GM19395 (cell line): Measurements from ENCODE around the gene UAP1L1.
A peak's percentile ranks its signal among the peaks of the same experiment; 100 is the strongest.
"Not testable (repeated sequence)": the region's sequence is repeated elsewhere in the genome, so short reads cannot be mapped to it uniquely, and the experiment has no call there.

ENCODE experiments used
- ATAC-seq: cut with Tn5 transposase; IDR thresholded peaks from one replicate; pipeline ENCODE4 v1.9.1; 2021; ENCODE audit warnings: mild to moderate bottlenecking, moderate library complexity; ENCODE audit not compliant: unreplicated experiment

UAP1L1 gene, protein sequence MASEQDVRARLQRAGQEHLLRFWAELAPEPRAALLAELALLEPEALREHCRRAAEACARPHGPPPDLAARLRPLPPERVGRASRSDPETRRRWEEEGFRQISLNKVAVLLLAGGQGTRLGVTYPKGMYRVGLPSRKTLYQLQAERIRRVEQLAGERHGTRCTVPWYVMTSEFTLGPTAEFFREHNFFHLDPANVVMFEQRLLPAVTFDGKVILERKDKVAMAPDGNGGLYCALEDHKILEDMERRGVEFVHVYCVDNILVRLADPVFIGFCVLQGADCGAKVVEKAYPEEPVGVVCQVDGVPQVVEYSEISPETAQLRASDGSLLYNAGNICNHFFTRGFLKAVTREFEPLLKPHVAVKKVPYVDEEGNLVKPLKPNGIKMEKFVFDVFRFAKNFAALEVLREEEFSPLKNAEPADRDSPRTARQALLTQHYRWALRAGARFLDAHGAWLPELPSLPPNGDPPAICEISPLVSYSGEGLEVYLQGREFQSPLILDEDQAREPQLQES

GRCh38 chr9:137077010-137077747 lies at the start of gene UAP1L1:
Gene UAP1L1, plus strand, starts transcription at chr9:137077517. Its CDS starts 16 bp downstream, at chr9:137077533.
- ATAC-seq, result no peak

DNA sequence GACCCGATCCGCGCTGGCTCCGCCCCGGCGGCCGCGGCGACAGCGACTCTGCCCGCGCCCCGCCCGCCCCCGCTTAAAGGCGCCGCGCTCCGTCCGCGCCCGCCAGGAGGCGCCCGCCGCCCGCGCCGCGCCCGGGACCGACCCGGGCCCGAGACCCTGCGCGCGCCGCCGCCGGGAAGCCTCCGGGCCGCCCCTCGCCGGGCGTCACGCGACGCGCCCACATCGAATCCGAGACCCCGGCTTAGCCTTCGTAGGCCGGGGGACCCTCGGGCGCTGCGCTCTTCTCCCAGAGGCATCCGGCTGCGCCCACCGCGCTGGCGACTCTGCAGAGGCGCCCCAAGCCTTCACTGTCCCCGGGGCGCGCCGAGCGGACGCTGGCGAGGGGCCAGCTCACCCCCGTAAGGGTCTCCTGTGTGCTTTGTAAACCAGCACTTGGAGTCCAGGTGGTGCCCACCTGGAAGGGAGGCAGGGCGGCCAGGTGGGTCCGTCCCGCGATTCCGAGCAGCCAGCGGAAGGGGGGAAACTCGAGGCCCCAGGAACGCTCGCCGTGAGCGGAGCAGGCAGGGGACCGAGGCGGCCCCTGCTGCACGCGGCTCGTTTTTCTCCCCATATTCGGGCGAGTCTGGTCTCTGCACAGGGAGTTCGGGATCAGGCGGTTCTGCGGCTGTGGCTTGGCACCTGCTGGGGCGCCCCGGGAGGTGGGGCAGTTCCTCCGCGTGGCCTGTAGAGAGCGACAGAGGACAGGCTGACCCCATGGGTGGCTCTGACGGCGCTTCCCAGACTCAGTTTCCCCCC lies 48.9 kb upstream of the UAP1L1 start:
- ATAC-seq, result no peak

DNA sequence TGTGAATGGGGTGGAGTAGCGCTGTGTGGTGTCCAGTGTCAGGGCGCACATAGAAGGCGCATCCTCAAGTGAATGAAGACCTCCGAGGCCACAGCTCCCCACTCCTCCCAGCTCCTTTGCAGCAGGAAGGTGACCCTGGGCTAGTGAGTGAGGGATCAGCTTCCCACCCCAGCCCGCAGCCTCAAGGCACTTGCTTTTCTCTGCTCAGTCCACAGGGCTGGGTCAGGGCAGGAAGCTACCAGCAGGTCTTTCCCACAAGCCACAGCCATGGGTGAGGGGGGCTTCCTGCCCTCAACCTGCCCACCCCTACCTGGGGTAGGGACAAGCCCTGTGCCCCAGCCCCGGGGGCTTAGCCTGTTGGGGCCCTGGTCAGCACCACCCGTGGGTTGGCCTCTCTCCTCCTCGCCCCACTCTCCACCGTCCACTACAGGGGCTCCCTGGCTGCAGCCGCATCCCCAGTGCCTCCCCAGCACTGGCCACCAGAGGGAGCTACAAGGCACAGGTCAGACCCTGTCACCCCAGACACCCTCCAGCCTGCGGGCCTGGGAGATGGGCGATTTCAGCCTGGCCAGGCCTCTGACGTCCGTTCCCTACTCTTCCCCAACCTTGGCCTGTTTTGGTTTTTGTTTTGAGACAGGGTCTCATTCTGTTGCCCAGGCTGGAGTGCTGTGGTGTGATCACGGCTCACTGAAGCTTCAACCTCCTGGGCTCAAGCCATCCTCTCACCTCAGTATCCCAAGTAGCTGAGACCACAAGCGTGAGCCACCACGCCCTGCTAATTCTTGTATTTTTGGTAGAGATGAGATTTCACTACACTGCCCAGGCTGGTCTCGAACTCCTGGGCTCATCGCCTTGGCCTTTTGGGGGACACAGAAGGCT lies 48.0 kb upstream of the UAP1L1 start:
- peak; percentile 53 for ATAC-seq

DNA sequence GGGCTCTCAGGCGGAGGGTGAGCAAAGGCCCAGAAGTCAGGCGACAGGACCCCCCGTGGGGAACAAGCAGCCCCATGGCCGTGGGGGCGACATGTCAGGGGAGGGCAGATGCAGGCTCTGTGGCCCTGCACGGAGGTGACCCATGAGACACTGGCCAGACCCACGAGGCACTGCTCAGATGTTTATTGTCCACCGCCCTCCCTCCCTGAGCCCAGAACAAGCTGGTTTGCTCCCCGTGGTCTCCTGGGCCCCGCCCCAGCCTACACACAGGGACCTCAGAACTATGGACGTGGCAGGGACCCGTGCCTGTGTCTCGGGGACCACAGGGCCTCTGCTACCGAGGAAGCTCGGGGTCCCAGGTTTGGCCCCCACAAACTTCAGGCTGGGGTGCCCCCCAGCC lies 47.3 kb upstream of the UAP1L1 start:
- no peak for ATAC-seq

DNA sequence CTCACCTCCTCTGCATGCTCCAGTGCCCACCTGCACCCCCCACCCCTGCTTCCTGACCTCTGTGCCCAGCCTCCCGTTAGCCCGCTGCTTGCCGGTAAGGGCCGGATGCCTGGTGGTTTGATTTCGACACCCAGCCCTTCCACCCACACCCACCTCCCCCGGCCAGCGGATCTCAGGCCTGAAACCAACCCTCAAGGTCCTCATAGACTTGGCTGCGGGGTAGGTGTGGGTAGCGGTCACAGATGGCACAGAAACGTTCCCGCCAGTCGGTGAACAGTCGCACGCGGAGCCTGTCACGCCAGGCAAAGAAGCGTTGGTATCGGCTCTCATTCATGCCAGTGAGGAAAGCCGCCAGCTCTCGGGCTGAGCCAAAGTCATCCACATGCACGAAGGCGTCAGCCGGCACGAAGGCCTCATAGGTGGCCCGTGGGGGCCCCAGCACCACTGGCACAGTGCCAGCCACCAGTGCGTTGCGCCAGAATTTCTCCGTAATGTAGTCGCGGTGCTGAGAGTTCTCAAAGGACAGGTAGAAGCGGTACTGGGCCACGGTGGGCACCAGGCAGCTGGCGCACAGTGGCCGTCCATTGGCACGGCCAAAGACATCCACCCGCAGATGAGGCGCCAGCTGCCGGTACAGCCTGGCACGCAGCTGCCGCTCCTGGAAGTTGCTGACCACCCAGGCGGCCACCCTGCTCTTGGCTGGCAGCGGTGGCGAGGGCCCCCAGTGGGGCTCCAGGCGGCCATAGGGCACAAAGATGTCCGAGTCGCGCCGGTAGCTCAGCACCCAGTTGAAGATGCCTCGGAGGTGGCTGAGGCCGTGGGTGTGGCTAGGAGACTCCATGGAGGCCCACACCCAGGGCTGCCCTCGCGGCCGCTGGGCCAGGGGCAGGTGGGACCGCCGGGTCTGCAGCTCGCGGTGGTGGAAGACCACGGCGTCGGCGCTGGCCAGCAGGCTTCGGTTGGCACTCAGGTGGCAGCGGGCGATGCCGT lies 46.5 kb upstream of the UAP1L1 start:
- no peak for ATAC-seq

DNA sequence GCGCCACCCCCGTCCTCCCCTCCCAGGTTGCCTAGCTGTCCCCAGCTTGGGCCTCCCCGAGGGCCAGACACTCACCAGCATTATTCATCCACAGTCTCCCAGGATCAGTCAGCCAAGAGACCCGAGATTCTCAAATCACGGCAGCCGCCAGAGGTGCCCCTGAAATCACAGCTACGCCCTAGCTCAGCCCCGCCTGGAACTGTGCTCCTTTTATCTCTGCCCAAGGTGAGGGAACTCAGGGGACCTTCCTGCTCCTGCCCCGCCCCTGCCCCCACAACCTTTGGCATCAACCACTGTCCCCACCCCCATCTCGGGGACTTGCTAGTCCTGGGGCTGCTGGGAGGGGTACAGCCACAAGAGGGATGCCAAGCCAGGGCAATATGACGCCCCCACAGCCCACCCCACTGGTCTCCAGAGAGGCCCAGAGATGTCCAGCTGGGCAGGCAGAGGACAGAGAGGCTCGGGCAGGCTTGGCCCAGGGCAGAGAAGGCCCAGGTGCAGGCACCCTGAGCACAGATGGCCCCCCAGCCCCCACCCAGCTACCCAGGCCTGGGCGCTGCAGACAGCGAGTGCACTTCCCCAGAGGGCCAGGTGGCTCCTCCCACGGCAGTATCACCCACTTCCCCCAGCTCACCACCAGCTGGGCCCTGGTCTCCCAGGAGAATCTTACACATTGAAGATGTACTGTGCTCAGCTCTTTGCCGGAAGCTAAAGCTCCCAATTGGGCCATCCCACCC lies 45.2 kb upstream of the UAP1L1 start, which contains the start of gene FUT7:
FUT7 (minus strand) TSS at position 185 of the 737 bp plus-strand sequence; CDS start at position 88, 97 bp downstream.
- ATAC-seq, result no peak

DNA sequence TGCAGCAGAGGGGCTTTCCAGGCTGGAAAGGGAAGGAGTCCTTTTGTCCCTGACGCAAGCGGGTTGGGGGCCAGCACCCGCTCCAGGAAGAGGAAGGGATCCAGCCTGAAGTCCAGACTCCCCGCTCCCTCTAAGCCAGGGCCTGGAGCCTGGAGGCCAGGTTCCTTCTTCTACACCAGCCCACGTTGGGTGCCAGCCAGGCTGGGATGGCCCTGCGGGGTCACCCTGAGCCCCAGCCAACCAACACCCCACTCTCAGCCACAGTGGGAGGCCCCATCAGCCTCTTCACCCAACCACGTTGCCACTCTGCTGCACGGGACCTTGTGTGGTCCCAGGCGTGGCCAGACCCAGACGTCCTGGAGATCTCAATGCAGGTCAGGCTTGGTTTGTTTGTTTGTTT lies 44.5 kb upstream of the UAP1L1 start:
- no peak for ATAC-seq

DNA sequence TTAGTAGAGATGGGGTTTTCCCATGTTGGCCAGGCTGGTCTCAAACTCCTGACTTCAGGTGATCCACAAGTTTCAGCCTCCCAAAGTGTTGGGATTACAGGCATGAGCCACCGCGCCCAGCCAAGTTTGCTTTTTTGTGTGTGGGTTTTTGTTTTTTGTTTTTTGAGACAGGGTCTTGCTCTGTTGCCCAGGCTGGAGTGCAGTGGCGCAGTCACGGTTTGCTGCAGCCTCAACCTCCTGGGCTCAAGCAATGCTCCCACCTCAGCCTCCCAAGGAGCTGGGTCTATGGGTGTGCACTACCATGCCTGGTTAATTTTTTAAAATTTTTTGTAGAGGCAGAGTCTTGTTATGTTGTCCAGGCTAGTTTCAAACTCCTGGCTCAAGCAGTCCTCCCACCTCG lies 43.8 kb upstream of the UAP1L1 start:
- not testable (repeated sequence) for ATAC-seq

DNA sequence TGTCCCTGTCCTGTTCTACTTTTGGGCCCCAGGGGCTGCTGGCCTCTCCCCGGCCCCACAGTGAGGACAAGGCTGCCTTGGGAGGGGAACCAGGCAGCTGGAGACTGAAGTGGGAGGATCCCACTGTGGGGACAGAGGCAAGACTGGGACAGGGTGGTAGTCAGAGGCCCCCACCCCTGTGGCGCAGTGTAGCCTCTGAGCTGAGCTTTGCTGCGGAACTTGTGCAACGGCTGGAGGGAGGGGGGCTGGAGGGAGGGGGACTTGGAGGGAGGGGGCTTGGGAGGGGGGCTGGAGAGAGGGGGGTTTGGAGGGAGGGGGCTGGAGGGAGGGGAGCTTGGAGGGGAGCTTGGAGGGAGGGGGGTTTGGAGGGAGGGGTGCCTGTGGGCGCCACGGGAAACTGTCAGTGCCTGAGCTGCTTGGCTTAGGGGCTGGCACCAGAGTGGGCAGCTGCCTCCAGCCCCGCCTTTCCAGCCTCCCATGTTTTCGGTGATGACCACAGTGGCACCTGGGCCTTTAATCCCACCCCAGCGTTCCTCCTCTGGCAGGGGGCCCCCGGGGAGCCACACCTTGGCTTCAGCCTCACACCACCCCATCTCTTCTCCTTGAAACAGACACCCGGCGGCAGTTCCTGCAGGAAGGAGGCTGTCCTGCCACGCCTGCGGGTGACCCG lies 43.1 kb upstream of the UAP1L1 start:
- no peak for ATAC-seq

GRCh38 chr9:137034709-137035506 lies 42.4 kb upstream of the UAP1L1 start:
- ATAC-seq, result no peak

- ATAC-seq, result no peak
Observed at GRCh38 chr9:137035507-137035834, 41.8 kb upstream of the UAP1L1 start.

DNA sequence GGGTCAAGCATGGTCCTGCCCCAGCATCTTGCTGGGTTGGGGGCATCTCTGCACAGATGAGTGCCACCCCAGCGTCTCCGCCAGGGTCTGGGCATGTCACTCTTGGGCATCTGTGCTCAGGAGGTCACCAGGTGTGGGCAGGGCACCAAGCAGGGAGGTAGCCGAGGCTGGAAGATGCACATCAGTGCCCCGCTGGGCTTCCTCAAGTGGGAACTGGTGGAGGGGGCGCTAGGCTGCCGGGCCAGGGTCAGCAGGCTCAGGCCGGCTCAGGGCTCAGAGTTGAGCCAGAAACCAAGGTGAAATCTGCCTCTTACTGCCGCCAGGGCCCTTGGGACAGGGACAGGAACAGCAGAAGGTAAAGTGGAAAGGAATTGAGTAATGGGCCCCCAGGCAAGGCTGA lies 41.4 kb upstream of the UAP1L1 start:
- ATAC-seq, result no peak

GRCh38 chr9:137037035-137037434 lies 40.3 kb upstream of the UAP1L1 start:
- ATAC-seq, result no peak

DNA sequence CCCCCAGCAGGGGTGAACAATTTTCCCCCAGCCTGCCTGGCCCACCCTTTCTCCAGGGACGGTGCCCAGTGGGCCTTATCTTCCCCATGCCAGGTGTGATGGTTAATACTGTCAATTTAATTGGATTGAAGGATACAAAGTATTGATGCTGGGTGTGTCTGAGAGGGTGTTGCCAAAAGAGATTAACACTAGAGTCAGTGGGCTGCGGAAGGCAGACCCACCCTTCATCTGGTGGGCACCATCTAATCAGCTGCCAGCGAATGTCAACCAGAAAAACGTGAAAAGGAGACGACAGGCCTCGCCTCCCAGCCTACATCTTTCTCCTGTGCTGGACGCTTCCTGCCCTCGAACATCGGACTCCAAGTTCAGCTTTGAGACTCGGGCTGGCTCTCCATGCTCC lies 39.8 kb upstream of the UAP1L1 start:
- ATAC-seq, result no peak

DNA sequence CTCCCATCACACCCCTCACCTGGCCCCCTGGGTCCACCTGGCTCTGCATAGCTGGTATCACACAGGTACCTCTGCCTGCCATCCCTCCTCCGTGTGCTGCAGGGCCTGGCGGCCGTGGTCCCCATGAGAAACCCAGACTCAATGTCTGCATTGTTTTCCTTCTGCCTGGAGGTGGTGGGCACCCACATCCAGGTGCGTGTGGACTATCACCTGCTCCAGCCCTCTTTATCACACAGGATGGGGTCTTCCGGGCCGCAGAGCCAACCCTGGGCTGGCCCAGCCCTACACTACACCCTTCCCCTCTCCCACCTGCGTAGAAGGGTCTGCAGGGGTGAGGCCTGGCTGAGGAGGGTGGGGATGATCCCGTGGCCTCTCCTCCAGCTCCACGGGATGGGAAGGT lies 38.4 kb upstream of the UAP1L1 start:
- no peak for ATAC-seq

GRCh38 chr9:137039611-137040366 lies 37.5 kb upstream of the UAP1L1 start:
- no peak for ATAC-seq
